Measurements from ENCODE around the gene RFESD. TPM values are rescaled to one million over a fixed set of nuclear protein-coding genes. Genes with fewer than 3 reads are reported as not detected.

Gene RFESD
- total RNA-seq, 1 experiment from 2014 or later: 2.2 TPM

GRCh38 chr5:95620030-95620869 lies 26.3 kb upstream of the RFESD start, which contains the start of gene GPR150:
Gene GPR150 (plus strand): TSS chr5:95620087. CDS start chr5:95620276, 189 bp downstream.
- intact Hi-C loops (cut with micrococcal nuclease; ENCODE audit: unreplicated experiment) (no loop called here), in situ Hi-C loops (cut with HindIII; ENCODE audit: low pct_unique_long_range_greater_than_20kb, low sequenced_read_pairs) (no loop called here)
- peak within 1 kb of the TSS; percentile 86 for H3K27ac ChIP-seq (ENCODE audit: low read length)
- ATAC-seq (peak; percentile 82), DNase-seq (ENCODE audit: low read depth, low spot score) (no peak)
- peaks cover 10% of the 10 kb centered on the region for H3K4me1 ChIP-seq (ENCODE audit: control insufficient read depth, insufficient read depth, low read length)
- peak within 1 kb of the TSS; percentile 57 to 73 for H3K4me3 ChIP-seq (ENCODE audit: low read depth in 2 of 2, low read length in 2 of 2)
- ChIA-PET POLR2A (interaction anchor here (0.6 kb wide), 1 partner anchor 65 kb away, joined by 8 read pairs; the partner anchor contains the start of gene ARSK), CTCF (no interaction called here)
- no peaks in the 10 kb centered on the region for H3K27me3 ChIP-seq (ENCODE audit: control insufficient read depth, insufficient read depth, low read length)
- BruUV-seq (replicated peaks): no TSS peak
- H3K36me3 ChIP-seq (ENCODE audit: control insufficient read depth, insufficient read depth, low read length): no peaks in the 10 kb centered on the region
- TF ChIP-seq TCF7L2 (IDR thresholded peaks at IDR 0.05; ENCODE audit: low read depth, low read length): no peak
- TF ChIP-seq CTCF (IDR thresholded peaks at IDR 0.05): peak; percentile 41
- no peaks in the 10 kb centered on the region for H3K9me3 ChIP-seq (ENCODE audit: control insufficient read depth, insufficient read depth, low read depth, low read length)

GRCh38 chr5:95620870-95621838 lies 25.4 kb upstream of the RFESD start:
- Histone ChIP-seq H3K27ac (ENCODE audit: low read length) (peak overlapping the region; percentile 65), H3K27me3 (ENCODE audit: control insufficient read depth, insufficient read depth, low read length) (no peaks in the 10 kb centered on the region), H3K9me3 (ENCODE audit: control insufficient read depth, insufficient read depth, low read depth, low read length) (no peaks in the 10 kb centered on the region), H3K36me3 (ENCODE audit: control insufficient read depth, insufficient read depth, low read length) (no peaks in the 10 kb centered on the region), H3K4me1 (ENCODE audit: control insufficient read depth, insufficient read depth, low read length) (peaks cover 10% of the 10 kb centered on the region), H3K4me3 (ENCODE audit: low read depth in 2 of 2, low read length in 2 of 2) (peak overlapping the region; percentile 52 to 57)
- TF ChIP-seq TCF7L2 (IDR thresholded peaks at IDR 0.05; ENCODE audit: low read depth, low read length): no peak
- peak; percentile 13; the same call in 1 of the 2 replicates for TF ChIP-seq CTCF (IDR thresholded peaks at IDR 0.05)
- TF ChIP-seq REST (IDR thresholded peaks at IDR 0.05; ENCODE audit: insufficient read depth in 1 of 2, low read depth in 2 of 2, low read length in 1 of 2): no peak
- TF ChIP-seq SIN3A (IDR thresholded peaks at IDR 0.05; ENCODE audit: borderline replicate concordance, insufficient read depth, low read depth, low read length): 0 out of 2 replicates have a peak, but pooled peaks have one; percentile 10
- TF ChIP-seq POLR2AphosphoS5 (IDR thresholded peaks at IDR 0.05; ENCODE audit: low read depth, low read length): no peak
- peak; percentile 73 for ATAC-seq
- no TSS peak for BruUV-seq (replicated peaks)
- ChIA-PET CTCF (no interaction called here), POLR2A (interaction anchor here (0.6 to 0.7 kb wide), 2 partner anchors 66 to 785 kb away, joined by 8 to 13 read pairs; partner anchors contain the start of gene ARSK)
- in situ Hi-C loops (cut with HindIII; ENCODE audit: low pct_unique_long_range_greater_than_20kb, low sequenced_read_pairs): no loop called here
- DNase-seq (ENCODE audit: low read depth, low spot score): no peak
- intact Hi-C loops (cut with micrococcal nuclease; ENCODE audit: unreplicated experiment): no loop called here

Data from Panc1 (cell line).